MM.1S (cell line): Measurements from ENCODE around the gene NOS2.

ENCODE experiments used
- CTCF ChIP-seq: fragments of 300-600 bp; sonication (generic); IDR thresholded peaks from 2 replicates; pipeline ENCODE4 v1.5.1; 2016; ENCODE audit warnings: antibody characterized with exemption, low read length, mixed read lengths
- EZH2 ChIP-seq: fragments of 300-600 bp; sonication (generic); optimal IDR thresholded peaks from 2 replicates; pipeline ENCODE3; 2017; ENCODE audit warnings: low read depth, mild to moderate bottlenecking, antibody characterized with exemption, low read length, mixed read lengths

GRCh38 chr17:27816946-27817345, 16.6 kb upstream of the NOS2 start:
- TF ChIP-seq CTCF (no peak), EZH2 (no peak)
